Esophagus (tissue), 2 donors: ENCODE measurements around the gene SRGAP2B. TPM values are rescaled to one million over a fixed set of nuclear protein-coding genes. Genes with fewer than 3 reads are reported as not detected.
"Not testable (repeated sequence)": the region's sequence is repeated elsewhere in the genome, so short reads cannot be mapped to it uniquely, and the experiment has no call there.

Source experiments
- H3K27ac ChIP-seq, 2 donors: one replicate each; pipeline ENCODE4 v1.5.1; 2013; ENCODE audit warnings: low read depth in 2 of 2, mild to moderate bottlenecking in 2 of 2, inconsistent platforms in 1 of 2, low read length in 1 of 2, moderate library complexity in 1 of 2
- H3K27me3 ChIP-seq, 2 donors: one replicate each; pipeline ENCODE4 v1.6.1; 2013; ENCODE audit warnings: low read length in 2 of 2, control low read depth in 1 of 2, mild to moderate bottlenecking in 1 of 2; ENCODE audit not compliant: insufficient read depth in 2 of 2, control insufficient read depth in 1 of 2
- H3K36me3 ChIP-seq, 2 donors: one replicate each; pipeline ENCODE4 v1.6.1; 2013; ENCODE audit warnings: low read length in 1 of 2; ENCODE audit not compliant: control insufficient read depth in 2 of 2, insufficient read depth in 2 of 2
- H3K4me1 ChIP-seq, 2 donors: one replicate each; pipeline ENCODE4 v1.6.1; 2013; ENCODE audit warnings: low read length in 1 of 2; ENCODE audit not compliant: control insufficient read depth in 2 of 2, insufficient read depth in 2 of 2
- H3K4me3 ChIP-seq, 2 donors: one replicate each; pipeline ENCODE4 v1.5.1; 2013; ENCODE audit warnings: low read length in 2 of 2, mild to moderate bottlenecking in 2 of 2, low read depth in 1 of 2, moderate library complexity in 1 of 2
- H3K9me3 ChIP-seq, 2 donors: one replicate each; pipeline ENCODE4 v1.6.1; 2013; ENCODE audit warnings: mild to moderate bottlenecking in 2 of 2, low read depth in 1 of 2, low read length in 1 of 2, moderate library complexity in 1 of 2; ENCODE audit not compliant: control insufficient read depth in 2 of 2, insufficient read depth in 1 of 2
- WGBS, 2 donors: extraction: QIAGEN DNeasy Blood & Tissue Kit; methylation state at CpG; one replicate each; pipeline ENCODE4 v1.1.7; 2013; 5-methylcytosine and 5-hydroxymethylcytosine counted together
- polyA plus RNA-seq, 2 donors: library from polyadenylated mRNA; stranded (reverse); fragments of 200-250 nt; gene quantifications; one replicate each; pipeline ENCODE4 v1.2.3, GENCODE V29; 2013
- donor health status: healthy with polysubstance abuse.
- donor health status: Bipolar disorder and iron deficiency.

Gene SRGAP2B
- polyA plus RNA-seq, 2 donors = 3.9 to 5.6 TPM

DNA sequence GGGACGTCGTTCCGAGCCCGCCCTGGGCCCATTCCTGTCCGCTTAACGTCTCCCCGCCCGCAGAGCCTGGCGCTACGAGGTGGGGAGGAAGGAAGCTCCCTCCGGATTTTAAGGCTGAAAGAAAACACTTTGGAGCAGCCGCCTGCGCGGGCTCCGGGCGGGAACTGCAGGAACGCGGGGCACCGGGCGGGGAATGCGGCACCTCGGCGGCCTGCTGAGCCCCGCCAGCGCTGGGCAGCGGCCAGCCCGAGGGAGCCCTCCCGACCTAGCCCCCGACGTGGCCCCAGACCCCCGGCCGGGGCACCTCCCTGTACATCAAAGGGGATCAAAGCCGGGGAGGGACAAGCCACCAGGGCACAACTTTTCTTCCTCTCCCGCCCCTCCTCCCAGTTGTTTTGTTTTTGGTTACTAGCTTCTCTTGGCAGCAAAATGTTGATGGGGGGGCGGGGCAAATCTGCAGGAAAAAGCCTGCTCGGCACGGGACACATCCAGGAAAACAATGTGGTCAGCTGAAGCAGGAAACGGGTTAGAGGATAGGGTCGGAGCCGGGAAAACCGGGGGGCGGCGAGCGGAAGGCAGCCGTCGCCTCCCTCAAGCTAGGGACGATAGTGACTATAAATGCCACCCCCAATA lies 1.5 kb downstream of the SRGAP2B start:
- not testable (repeated sequence) for H3K36me3 ChIP-seq, H3K27ac ChIP-seq, H3K4me1 ChIP-seq, H3K9me3 ChIP-seq, H3K27me3 ChIP-seq
- H3K4me3 ChIP-seq = peak overlapping the region; percentile 42 to 43
- 0% methylated on average over 3 to 26 of the region's 47 CpGs for WGBS, 2 donors

DNA sequence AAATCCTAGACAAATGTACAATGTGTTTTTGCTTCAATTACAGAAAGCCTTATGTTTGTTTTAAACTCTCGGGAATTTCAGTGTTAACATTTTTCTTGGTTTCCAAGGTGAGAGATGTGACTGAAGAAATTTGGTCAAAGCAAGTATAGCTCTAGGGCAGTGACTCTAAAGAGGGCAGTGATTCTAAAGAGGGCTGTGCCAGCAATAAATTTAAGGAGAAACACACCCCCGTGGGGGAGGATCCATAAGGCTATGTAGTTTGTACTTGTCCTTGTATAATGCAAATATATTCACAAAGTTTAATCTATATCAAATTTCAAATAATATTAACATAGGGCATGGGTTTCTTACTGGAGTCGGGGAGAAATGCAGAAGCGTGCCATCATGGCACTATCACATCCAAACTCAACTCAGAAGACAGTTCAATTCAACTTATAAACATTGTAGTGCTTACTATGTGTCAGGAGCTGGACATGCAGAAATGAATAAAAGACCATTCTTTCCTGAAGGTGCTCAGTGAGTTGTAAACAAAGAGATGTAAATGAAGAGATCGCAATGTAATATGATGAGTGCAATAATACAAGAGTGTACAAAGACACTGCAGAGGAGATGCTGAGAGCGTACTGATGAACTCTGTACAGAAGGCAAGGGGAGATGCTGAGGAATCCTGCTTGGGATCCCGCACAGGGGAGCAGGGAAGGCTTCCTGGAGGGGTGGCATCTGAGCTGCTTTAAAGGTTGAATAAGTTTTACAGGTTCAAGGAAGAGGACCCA lies 12.5 kb downstream of the SRGAP2B start:
- not testable (repeated sequence) for H3K27ac ChIP-seq, H3K27me3 ChIP-seq, H3K4me1 ChIP-seq, H3K9me3 ChIP-seq, H3K36me3 ChIP-seq, H3K4me3 ChIP-seq
- WGBS, 2 donors = 91 to 98% methylated on average over 3 to 4 of the region's 7 CpGs

DNA sequence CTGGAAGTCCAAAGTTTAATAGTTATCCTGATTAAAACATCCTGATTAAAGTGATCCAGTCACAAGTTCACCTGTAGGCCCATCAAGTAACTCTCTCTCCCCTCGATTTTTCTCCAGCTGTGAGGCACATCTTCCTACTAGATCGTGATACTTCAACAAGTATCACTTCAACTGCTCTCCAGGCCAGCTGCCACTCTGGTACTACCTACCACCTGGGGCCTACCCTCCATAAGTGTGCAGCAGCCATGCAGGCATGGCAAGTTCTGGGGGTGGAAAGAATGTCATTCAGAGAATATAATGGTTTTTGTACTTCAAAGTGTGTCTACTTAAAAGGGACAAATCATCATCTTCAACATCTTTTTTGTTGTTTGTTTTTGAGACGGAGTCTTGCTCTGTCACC lies 14.9 kb downstream of the SRGAP2B start:
- H3K27me3 ChIP-seq, H3K27ac ChIP-seq, H3K4me1 ChIP-seq, H3K4me3 ChIP-seq, H3K36me3 ChIP-seq, H3K9me3 ChIP-seq: not testable (repeated sequence)
- WGBS, 2 donors = 92 to 94% methylated on average over 2 of the region's 3 CpGs

DNA sequence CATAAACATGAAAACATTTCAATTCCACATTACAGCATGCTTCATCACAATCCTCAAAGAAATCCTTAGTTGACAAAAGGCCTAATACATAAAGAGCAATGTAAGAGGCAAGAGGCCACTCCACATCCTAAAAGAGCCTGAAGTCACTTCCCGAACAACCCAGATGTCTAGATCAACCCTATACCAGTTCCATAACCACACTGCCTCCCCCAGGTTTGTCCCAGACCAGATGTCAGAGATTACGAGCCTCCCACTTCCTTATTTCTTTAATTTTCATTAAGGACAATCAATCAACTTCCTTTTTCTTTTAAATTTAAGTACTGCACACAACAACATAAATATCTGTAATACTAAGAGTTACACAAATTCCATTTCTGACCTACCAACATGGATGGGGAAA lies 15.4 kb downstream of the SRGAP2B start:
- H3K27me3 ChIP-seq, H3K4me3 ChIP-seq, H3K27ac ChIP-seq, H3K36me3 ChIP-seq, H3K9me3 ChIP-seq, H3K4me1 ChIP-seq: not testable (repeated sequence)
- WGBS, 2 donors = 77 to 88% methylated on average over 2 of the region's 2 CpGs

DNA sequence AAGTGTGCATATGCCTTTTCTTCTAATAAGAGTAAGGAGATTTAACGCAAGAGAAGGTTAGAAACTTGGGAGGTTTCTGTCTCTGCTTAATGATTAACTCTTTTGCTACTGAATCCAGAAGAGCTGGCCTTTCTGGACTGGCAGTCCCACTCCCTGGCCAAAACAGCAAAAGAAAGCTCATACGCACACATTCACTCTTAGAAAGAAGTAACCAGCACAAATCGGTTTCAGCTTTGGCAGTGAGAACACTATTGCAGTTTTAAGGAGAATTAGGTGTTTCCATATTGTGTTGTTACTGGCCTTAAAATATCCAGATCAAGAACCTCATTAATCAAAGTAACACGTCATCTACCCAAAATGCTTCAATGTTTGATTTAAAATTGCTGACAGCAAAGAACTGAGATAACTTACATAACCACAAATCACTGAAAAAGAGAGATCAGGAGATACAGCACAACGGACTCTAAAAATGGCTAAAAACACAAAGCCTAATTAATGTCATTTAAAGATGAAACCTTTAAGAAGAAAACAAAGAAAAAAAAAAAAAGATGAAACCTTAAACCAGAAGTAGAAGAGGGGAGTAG lies 16.2 kb downstream of the SRGAP2B start:
- WGBS, 2 donors = no CpG with 5 or more reads among the region's 5 CpGs
- not testable (repeated sequence) for H3K36me3 ChIP-seq, H3K4me3 ChIP-seq, H3K4me1 ChIP-seq, H3K27me3 ChIP-seq, H3K27ac ChIP-seq, H3K9me3 ChIP-seq

DNA sequence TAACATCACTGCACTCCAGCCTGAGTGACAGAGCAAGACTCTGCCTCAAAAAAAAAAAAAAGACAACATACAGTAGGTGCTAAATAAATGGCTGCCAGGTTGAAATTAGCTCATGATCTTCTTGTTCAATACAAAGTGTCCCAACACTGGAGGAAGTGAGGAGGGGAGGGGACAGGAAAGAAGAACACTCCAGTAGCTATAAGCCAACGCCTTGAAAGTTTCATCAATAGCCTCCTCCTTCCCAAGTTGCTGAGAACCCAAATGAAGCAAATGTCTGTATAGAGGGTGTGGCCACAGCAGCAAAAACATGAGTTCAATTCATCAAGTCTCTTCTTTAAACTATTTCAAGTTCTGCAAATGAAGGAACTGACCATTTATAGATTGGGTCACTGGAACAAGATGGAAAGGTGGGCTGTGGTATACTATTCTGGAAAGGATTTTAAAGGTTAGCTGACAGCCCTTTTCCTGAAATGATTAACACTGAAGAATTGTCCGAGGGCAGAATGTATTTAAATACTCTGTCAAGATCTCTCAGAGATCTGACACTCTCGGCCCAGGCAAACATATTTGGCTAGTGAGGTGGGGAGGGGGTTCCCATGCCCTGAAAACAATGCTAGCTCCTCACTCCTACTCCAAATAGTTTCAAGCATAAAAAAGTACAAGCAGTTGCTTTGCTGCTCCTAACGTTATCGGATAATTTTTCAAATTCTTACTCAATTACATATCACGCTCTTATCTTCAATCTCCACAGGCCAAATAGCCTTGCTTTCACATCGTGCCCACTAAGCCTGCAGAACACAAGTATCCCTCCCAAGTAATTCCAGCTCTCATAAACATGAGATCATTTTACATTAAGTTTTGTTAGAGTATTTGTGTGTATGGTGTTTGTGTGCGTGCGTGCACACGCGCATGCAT lies 17.0 kb downstream of the SRGAP2B start:
- H3K9me3 ChIP-seq, H3K4me1 ChIP-seq, H3K4me3 ChIP-seq, H3K27me3 ChIP-seq, H3K27ac ChIP-seq, H3K36me3 ChIP-seq: not testable (repeated sequence)
- no CpG with 5 or more reads among the region's 11 CpGs for WGBS, 2 donors

DNA sequence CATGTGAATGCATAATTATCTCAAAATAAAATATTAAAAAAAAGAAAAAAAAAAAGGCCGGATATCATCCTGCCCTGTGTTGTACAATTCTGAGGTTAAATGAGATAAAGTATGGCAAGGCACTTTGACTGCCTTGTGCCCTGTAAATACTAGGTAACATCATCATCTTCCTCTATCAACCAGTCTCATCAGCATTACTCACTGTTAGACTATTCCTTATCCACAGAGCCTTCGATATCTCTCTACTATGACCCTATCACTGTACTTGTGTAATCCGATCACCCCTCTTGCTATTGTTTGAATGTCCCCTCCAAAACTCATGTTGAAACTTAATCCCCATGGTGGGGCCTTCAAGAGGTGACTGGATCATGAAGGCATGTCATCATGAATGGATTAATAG lies 18.3 kb downstream of the SRGAP2B start:
- H3K36me3 ChIP-seq, H3K9me3 ChIP-seq, H3K27ac ChIP-seq, H3K27me3 ChIP-seq, H3K4me3 ChIP-seq, H3K4me1 ChIP-seq: not testable (repeated sequence)
- WGBS, 2 donors = no CpG with 5 or more reads among the region's 3 CpGs

DNA sequence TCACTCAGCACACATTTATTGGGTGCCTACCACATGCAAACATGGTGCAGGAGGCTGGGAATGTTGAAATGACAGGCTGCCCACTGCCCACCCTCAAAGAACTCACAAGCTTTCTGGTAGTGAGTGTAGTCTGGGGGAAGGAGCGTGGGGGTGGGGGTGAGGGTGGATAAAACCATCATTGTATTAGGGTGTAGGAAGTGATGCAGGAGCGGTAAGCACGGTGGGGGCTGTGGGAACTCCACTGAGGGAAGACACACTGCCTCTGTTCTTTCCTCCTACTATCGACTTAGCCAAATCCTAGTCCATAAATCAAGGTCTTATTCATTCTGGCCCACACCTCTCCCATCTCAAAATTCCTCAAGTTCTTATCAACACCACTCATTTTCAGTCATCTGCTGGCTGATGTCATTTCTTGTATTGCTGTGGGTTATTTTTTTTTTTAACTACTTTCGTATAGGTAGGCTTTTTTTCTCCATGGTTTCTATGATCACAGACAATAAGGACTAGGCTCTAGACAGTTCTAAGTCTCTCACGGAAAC lies 21.0 kb downstream of the SRGAP2B start:
- not testable (repeated sequence) for H3K36me3 ChIP-seq, H3K4me3 ChIP-seq, H3K9me3 ChIP-seq, H3K27ac ChIP-seq, H3K27me3 ChIP-seq, H3K4me1 ChIP-seq
- WGBS, 2 donors = 73 to 82% methylated on average over 3 of the region's 6 CpGs

DNA sequence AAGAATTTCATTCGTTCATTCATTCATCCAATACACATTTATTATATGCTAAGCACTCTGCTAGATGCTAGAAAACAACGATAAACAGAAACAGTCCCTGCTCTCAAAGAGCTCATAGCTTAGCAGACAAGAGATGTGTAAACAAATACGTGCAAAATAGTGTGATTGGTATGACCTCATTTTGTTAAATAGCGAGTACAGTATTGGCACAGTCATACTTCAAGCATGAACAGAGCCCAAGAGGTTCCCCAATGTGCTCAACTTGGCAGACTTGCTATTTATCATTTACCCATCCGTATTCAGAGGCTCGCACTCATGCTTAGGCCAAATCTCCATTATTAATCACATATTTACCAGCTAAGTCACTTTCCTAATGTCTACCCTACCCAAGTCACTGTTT lies 23.6 kb downstream of the SRGAP2B start:
- H3K36me3 ChIP-seq, H3K27me3 ChIP-seq, H3K4me1 ChIP-seq, H3K27ac ChIP-seq, H3K4me3 ChIP-seq, H3K9me3 ChIP-seq: not testable (repeated sequence)
- WGBS, 2 donors = 60 to 88% methylated on average over 1 of the region's 6 CpGs
